Natural killer cell (primary cell): ENCODE measurements around the gene ASB6. TPM values are rescaled to one million over a fixed set of nuclear protein-coding genes. Genes with fewer than 3 reads are reported as not detected.
A peak's percentile ranks its signal among the peaks of the same experiment; 100 is the strongest.

Experiments
- ATAC-seq, 3 donors: fragments of 150-1000 bp in 2 of 3; fragments of 200-7000 bp in 1 of 3; cut with Tn5 transposase; 1 replicate in 1 of 3; 2 replicates in 2 of 3; pipeline ENCODE4 v1.10.0; 2021; ENCODE audit warnings: mild to moderate bottlenecking in 2 of 3, moderate library complexity in 2 of 3
- DNase-seq, 2 donors: peaks; one replicate each; pipeline versions ENCODE4 v3.0.0 to v3.0.0-alpha.2; 2013 to 2021; ENCODE audit warnings: mixed read lengths in 1 of 2
- H3K27ac ChIP-seq: one replicate; pipeline ENCODE4 v1.5.1; 2013; ENCODE audit warnings: mild to moderate bottlenecking, low read length
- H3K27me3 ChIP-seq: one replicate; pipeline ENCODE4 v1.6.1; 2013; ENCODE audit warnings: low read length; ENCODE audit not compliant: control insufficient read depth, insufficient read depth
- H3K36me3 ChIP-seq: one replicate; pipeline ENCODE4 v1.6.1; 2013; ENCODE audit warnings: low read length; ENCODE audit not compliant: control insufficient read depth, insufficient read depth
- H3K4me1 ChIP-seq: one replicate; pipeline ENCODE4 v1.6.1; 2013; ENCODE audit warnings: low read length; ENCODE audit not compliant: control insufficient read depth, insufficient read depth
- H3K4me3 ChIP-seq: one replicate; pipeline ENCODE4 v1.5.1; 2013; ENCODE audit warnings: low read length
- H3K9me3 ChIP-seq: one replicate; pipeline ENCODE4 v1.6.1; 2013; ENCODE audit warnings: low read length; ENCODE audit not compliant: control insufficient read depth, insufficient read depth
- H3K27ac Mint-ChIP-seq, 2 donors: one replicate each; pipeline ENCODE4 v1.8.0; 2022; ENCODE audit warnings: mild to moderate bottlenecking in 2 of 2, mixed read lengths in 2 of 2, moderate library complexity in 1 of 2
- H3K27me3 Mint-ChIP-seq, 2 donors: one replicate each; pipeline ENCODE4 v1.8.0; 2022; ENCODE audit warnings: low read depth in 2 of 2, mixed read lengths in 2 of 2
- H3K36me3 Mint-ChIP-seq: one replicate; pipeline ENCODE4 v1.8.0; 2022; ENCODE audit warnings: mixed read lengths
- H3K4me1 Mint-ChIP-seq, 2 donors: one replicate each; pipeline ENCODE4 v1.8.0; 2022; ENCODE audit warnings: mixed read lengths in 2 of 2
- H3K4me3 Mint-ChIP-seq: one replicate; pipeline ENCODE4 v1.8.0; 2022; ENCODE audit warnings: mild to moderate bottlenecking, moderate library complexity, mixed read lengths
- H3K9me3 Mint-ChIP-seq, 2 donors: one replicate each; pipeline ENCODE4 v1.8.0; 2022; ENCODE audit warnings: mixed read lengths in 2 of 2
- WGBS: methylation state at CpG from one replicate; pipeline ENCODE4 v1.1.7; 2013; ENCODE audit warnings: missing lambda C conversion rate; ENCODE audit not compliant: insufficient coverage; 5-methylcytosine and 5-hydroxymethylcytosine counted together
- intact Hi-C: fragments of 100-400 bp; cut with micrococcal nuclease; formaldehyde crosslinking; loops from one replicate; pipeline ENCODE4 v1.14.2; 2022
- total RNA-seq, 4 donors: library from RNA; stranded (reverse); fragments of 120-200 nt in 1 of 4; gene quantifications; one replicate each; pipeline versions ENCODE4 v1.2.3 to v1.2.4, GENCODE V29; 2013 to 2022
- TF ChIP-seq, protein P1 (sequence below): fragments of 200-600 bp; IDR thresholded peaks from one replicate; pipeline ENCODE4 v1.8.0; 2022; ENCODE audit warnings: antibody characterized with exemption

The ASB6 gene
- total RNA-seq, 3 donors from 2014 or later (not counting 1 experiment from before 2014, with no cell fraction given): 21.9 to 35.4 (median 32.4) TPM

- DNase-seq (peak in 1 of 2 donors; percentile 6), ATAC-seq (no peak)
- intact Hi-C loops: no loop called here
- no peaks in the 10 kb centered on the region for H3K27me3 Mint-ChIP-seq
- Histone ChIP-seq H3K27ac (no peak overlapping the region), H3K36me3 (peaks cover 53% of the 10 kb centered on the region), H3K27me3 (no peaks in the 10 kb centered on the region), H3K4me3 (no peak overlapping the region), H3K9me3 (no peaks in the 10 kb centered on the region), H3K4me1 (peaks cover 10% of the 10 kb centered on the region)
- no peak overlapping the region for H3K27ac Mint-ChIP-seq
- 95% methylated on average over 34 of the region's 34 CpGs for WGBS
- peaks cover 0 to 42% of the 10 kb centered on the region in 2 donors for H3K4me1 Mint-ChIP-seq
- TF ChIP-seq, protein P1, sequence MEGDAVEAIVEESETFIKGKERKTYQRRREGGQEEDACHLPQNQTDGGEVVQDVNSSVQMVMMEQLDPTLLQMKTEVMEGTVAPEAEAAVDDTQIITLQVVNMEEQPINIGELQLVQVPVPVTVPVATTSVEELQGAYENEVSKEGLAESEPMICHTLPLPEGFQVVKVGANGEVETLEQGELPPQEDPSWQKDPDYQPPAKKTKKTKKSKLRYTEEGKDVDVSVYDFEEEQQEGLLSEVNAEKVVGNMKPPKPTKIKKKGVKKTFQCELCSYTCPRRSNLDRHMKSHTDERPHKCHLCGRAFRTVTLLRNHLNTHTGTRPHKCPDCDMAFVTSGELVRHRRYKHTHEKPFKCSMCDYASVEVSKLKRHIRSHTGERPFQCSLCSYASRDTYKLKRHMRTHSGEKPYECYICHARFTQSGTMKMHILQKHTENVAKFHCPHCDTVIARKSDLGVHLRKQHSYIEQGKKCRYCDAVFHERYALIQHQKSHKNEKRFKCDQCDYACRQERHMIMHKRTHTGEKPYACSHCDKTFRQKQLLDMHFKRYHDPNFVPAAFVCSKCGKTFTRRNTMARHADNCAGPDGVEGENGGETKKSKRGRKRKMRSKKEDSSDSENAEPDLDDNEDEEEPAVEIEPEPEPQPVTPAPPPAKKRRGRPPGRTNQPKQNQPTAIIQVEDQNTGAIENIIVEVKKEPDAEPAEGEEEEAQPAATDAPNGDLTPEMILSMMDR: no peak
- no peaks in the 10 kb centered on the region for H3K9me3 Mint-ChIP-seq
- no peaks in the 10 kb centered on the region for H3K36me3 Mint-ChIP-seq
- H3K4me3 Mint-ChIP-seq: no peak overlapping the region
These were observed 6.6 kb downstream of the ASB6 start for GRCh38 chr9:129635099-129636065.

DNA sequence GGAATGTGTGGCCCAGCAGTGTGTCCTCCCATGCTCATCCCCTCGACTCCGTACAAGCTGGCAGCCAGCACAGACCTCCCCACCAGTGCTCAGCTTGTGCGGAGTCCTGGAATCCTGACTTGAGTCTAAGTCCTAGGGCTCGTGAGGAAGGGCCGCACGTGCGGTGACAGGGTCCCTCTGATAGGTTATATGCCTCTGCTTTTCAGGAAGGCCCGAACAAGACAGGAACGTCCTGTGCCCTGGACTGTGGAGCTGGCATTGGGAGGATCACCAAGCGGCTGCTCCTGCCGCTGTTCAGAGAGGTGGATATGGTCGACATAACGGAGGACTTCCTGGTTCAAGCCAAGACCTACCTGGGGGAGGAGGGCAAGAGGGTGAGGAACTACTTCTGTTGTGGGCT, 8.1 kb downstream of the ASB6 start:
- peaks cover 11% of the 10 kb centered on the region for H3K4me1 ChIP-seq
- H3K27me3 ChIP-seq: no peaks in the 10 kb centered on the region
- no peaks in the 10 kb centered on the region for H3K36me3 Mint-ChIP-seq
- intact Hi-C loops: no loop called here
- TF ChIP-seq, protein P1: no peak
- no peaks in the 10 kb centered on the region for H3K27me3 Mint-ChIP-seq
- H3K4me1 Mint-ChIP-seq: peaks cover 10 to 43% of the 10 kb centered on the region in 2 donors
- no peaks in the 10 kb centered on the region for H3K9me3 Mint-ChIP-seq
- H3K36me3 ChIP-seq: peaks cover 47% of the 10 kb centered on the region
- no peak overlapping the region for H3K27ac ChIP-seq
- no peak overlapping the region for H3K4me3 ChIP-seq
- DNase-seq (no peak), ATAC-seq (no peak)
- H3K9me3 ChIP-seq: no peaks in the 10 kb centered on the region
- H3K4me3 Mint-ChIP-seq: no peak overlapping the region
- no peak overlapping the region for H3K27ac Mint-ChIP-seq
- WGBS: 86% methylated on average over 13 of the region's 13 CpGs

GRCh38 chr9:129633207-129633606, 8.7 kb downstream of the ASB6 start:
- Histone ChIP-seq H3K27me3 (no peaks in the 10 kb centered on the region), H3K9me3 (no peaks in the 10 kb centered on the region), H3K36me3 (peaks cover 45% of the 10 kb centered on the region), H3K4me3 (no peak overlapping the region), H3K27ac (no peak overlapping the region), H3K4me1 (peaks cover 11% of the 10 kb centered on the region)
- H3K9me3 Mint-ChIP-seq: no peaks in the 10 kb centered on the region
- peaks cover 13 to 43% of the 10 kb centered on the region in 2 donors for H3K4me1 Mint-ChIP-seq
- 96% methylated on average over 4 of the region's 4 CpGs for WGBS
- TF ChIP-seq, protein P1: no peak
- H3K27ac Mint-ChIP-seq: no peak overlapping the region
- ATAC-seq (no peak), DNase-seq (no peak)
- no peak overlapping the region for H3K4me3 Mint-ChIP-seq
- no peaks in the 10 kb centered on the region for H3K27me3 Mint-ChIP-seq
- no peaks in the 10 kb centered on the region for H3K36me3 Mint-ChIP-seq
- intact Hi-C loops: no loop called here
